OCI-LY1 (cell line): Measurements from ENCODE around the gene POLR2E.

Experiments
- H2AFZ ChIP-seq: fragments of 200-600 bp; sonication (generic), shearing (Covaris generic); 2 replicates; pipeline ENCODE4 v1.6.0; 2014; ENCODE audit warnings: antibody characterized with exemption, mild to moderate bottlenecking, low read length
- H3F3A ChIP-seq: fragments of 200-600 bp; sonication (generic), shearing (Covaris generic); 2 replicates; pipeline ENCODE4 v1.6.0; 2014; ENCODE audit warnings: mild to moderate bottlenecking, antibody characterized with exemption, low read length, moderate library complexity; ENCODE audit not compliant: insufficient read depth
- H3K27ac ChIP-seq: fragments of 200-600 bp; sonication (generic); 2 replicates; pipeline ENCODE4 v1.5.1; 2014; ENCODE audit warnings: low read length, mixed run types, mild to moderate bottlenecking, low read depth; ENCODE audit not compliant: poor library complexity, severe bottlenecking
- H3K27me3 ChIP-seq: fragments of 200-600 bp; sonication (generic); 2 replicates; pipeline ENCODE4 v1.6.0; 2014; ENCODE audit warnings: antibody characterized with exemption, mild to moderate bottlenecking, low read length, moderate library complexity; ENCODE audit not compliant: insufficient read depth
- H3K36me3 ChIP-seq: fragments of 200-600 bp; sonication (generic); 2 replicates; pipeline ENCODE4 v1.6.1; 2014; ENCODE audit warnings: mild to moderate bottlenecking, antibody characterized with exemption, low read length, moderate library complexity, mixed read lengths; ENCODE audit not compliant: insufficient read depth
- H3K4me1 ChIP-seq: fragments of 200-600 bp; sonication (generic); 2 replicates; pipeline ENCODE4 v1.5.1; 2014; ENCODE audit warnings: mild to moderate bottlenecking, low read length, moderate library complexity; ENCODE audit not compliant: insufficient read depth, severe bottlenecking
- H3K4me2 ChIP-seq: fragments of 200-600 bp; sonication (generic), shearing (Covaris generic); 2 replicates; pipeline ENCODE4 v1.6.1; 2014; ENCODE audit warnings: low read length
- H3K4me3 ChIP-seq: fragments of 200-600 bp; sonication (generic); 2 replicates; pipeline ENCODE4 v1.5.1; 2014; ENCODE audit warnings: low read length, low read depth, mild to moderate bottlenecking, mixed read lengths; ENCODE audit not compliant: poor library complexity, severe bottlenecking
- H3K79me2 ChIP-seq: fragments of 200-600 bp; shearing (Covaris generic); 2 replicates; pipeline ENCODE4 v1.6.1; 2016; ENCODE audit warnings: mixed run types, low read length, mixed read lengths; ENCODE audit not compliant: insufficient read depth
- H3K9ac ChIP-seq: fragments of 200-600 bp; sonication (generic), shearing (Covaris generic); 2 replicates; pipeline ENCODE4 v1.6.1; 2014; ENCODE audit warnings: mild to moderate bottlenecking, low read length, mixed read lengths
- H3K9me2 ChIP-seq: fragments of 200-600 bp; sonication (generic), shearing (Covaris generic); 2 replicates; pipeline ENCODE4 v1.6.1; 2014; ENCODE audit warnings: low read depth, mild to moderate bottlenecking, low read length, mixed read lengths
- H3K9me3 ChIP-seq: fragments of 200-600 bp; shearing (Covaris generic); 2 replicates; pipeline ENCODE4 v1.6.1; 2014; ENCODE audit warnings: low read length, mixed read lengths
- H4K20me1 ChIP-seq: fragments of 200-600 bp; sonication (generic), shearing (Covaris generic); 2 replicates; pipeline ENCODE4 v1.6.0; 2016; ENCODE audit warnings: mild to moderate bottlenecking, low read length; ENCODE audit not compliant: insufficient read depth
- EZH2 ChIP-seq: fragments of 200-600 bp; sonication (generic), shearing (Covaris generic); IDR thresholded peaks from 2 replicates; pipeline ENCODE4 v1.8.0; 2017; ENCODE audit warnings: borderline replicate concordance, mixed run types, mild to moderate bottlenecking, antibody characterized with exemption, low read length, moderate library complexity, mixed read lengths
- TF ChIP-seq, protein P1 (sequence below): fragments of 200-600 bp; sonication (generic), shearing (Covaris generic); IDR thresholded peaks from 2 replicates; pipeline ENCODE4 v1.5.1; 2017; ENCODE audit warnings: mild to moderate bottlenecking, antibody characterized with exemption, low read length, moderate library complexity, mixed read lengths

The POLR2E gene

DNA sequence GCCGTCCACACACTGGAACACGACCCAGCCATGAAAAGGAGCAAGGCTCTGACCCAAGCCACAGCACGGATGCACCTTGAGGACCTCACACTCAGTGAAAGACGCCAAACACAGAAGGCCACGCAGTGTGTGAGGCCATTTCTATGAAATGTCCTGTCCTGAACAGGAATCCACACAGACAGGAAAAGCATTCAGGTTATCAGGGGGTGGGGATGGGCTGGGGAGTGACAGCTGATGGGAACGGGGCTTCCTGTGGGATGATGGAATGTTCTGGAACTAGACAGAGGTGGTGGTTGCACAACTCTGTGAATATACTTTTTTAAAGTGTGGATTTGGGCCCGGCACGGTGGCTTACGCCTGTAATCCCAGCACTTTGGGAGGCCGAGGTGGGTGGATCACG lies 39.3 kb upstream of the POLR2E start:
- H3K27ac ChIP-seq: no peak overlapping the region
- H3F3A ChIP-seq: no peaks in the 10 kb centered on the region
- no peaks in the 10 kb centered on the region for H3K9me2 ChIP-seq
- no peaks in the 10 kb centered on the region; the same call in 1 of the 2 replicates for H3K36me3 ChIP-seq
- H3K4me3 ChIP-seq: no peak overlapping the region
- no peaks in the 10 kb centered on the region for H4K20me1 ChIP-seq
- H3K9ac ChIP-seq: no peak overlapping the region
- H3K79me2 ChIP-seq: no peaks in the 10 kb centered on the region
- TF ChIP-seq, protein P1, sequence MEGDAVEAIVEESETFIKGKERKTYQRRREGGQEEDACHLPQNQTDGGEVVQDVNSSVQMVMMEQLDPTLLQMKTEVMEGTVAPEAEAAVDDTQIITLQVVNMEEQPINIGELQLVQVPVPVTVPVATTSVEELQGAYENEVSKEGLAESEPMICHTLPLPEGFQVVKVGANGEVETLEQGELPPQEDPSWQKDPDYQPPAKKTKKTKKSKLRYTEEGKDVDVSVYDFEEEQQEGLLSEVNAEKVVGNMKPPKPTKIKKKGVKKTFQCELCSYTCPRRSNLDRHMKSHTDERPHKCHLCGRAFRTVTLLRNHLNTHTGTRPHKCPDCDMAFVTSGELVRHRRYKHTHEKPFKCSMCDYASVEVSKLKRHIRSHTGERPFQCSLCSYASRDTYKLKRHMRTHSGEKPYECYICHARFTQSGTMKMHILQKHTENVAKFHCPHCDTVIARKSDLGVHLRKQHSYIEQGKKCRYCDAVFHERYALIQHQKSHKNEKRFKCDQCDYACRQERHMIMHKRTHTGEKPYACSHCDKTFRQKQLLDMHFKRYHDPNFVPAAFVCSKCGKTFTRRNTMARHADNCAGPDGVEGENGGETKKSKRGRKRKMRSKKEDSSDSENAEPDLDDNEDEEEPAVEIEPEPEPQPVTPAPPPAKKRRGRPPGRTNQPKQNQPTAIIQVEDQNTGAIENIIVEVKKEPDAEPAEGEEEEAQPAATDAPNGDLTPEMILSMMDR: no peak
- TF ChIP-seq EZH2: no peak
- H3K4me2 ChIP-seq: no peak overlapping the region; the same call in 1 of the 2 replicates
- no peaks in the 10 kb centered on the region for H3K27me3 ChIP-seq
- H2AFZ ChIP-seq: no peak overlapping the region
- H3K4me1 ChIP-seq: peaks cover 53% of the 10 kb centered on the region
- H3K9me3 ChIP-seq: no peaks in the 10 kb centered on the region

DNA sequence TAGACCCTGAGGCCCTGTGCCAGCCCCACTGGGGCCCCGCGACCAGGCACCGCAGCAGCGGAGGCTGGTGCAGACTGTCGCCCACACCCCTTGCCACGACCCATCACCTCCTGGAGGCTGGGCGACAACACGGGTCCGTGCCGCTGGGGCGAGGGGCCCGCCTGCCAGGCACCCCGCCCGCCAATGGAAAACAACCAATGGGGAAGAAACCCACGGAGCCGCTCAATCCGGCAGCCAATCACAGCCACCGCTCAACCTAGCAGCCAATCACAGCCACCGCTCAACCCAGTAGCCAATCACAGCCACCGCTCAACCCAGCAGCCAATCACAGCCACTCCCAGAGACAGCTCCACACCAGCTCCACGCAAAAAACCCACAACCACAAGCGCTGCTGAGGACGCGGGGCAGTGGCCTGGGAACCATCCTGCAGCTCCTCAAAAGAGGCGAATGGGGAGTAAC lies 38.3 kb upstream of the POLR2E start:
- Histone ChIP-seq H3K36me3 (no peaks in the 10 kb centered on the region; the same call in 1 of the 2 replicates), H3K79me2 (no peaks in the 10 kb centered on the region), H3F3A (no peaks in the 10 kb centered on the region), H3K9me2 (no peaks in the 10 kb centered on the region), H4K20me1 (no peaks in the 10 kb centered on the region), H3K4me2 (peak overlapping the region; percentile 80), H3K4me1 (peaks cover 53% of the 10 kb centered on the region), H3K9ac (peak overlapping the region; percentile 50; the same call in 1 of the 2 replicates), H3K4me3 (peak overlapping the region; percentile 55), H3K27me3 (no peaks in the 10 kb centered on the region), H3K27ac (peak overlapping the region; percentile 33), H3K9me3 (no peaks in the 10 kb centered on the region), H2AFZ (no peak overlapping the region)
- no peak for TF ChIP-seq EZH2
- TF ChIP-seq, protein P1: no peak

DNA sequence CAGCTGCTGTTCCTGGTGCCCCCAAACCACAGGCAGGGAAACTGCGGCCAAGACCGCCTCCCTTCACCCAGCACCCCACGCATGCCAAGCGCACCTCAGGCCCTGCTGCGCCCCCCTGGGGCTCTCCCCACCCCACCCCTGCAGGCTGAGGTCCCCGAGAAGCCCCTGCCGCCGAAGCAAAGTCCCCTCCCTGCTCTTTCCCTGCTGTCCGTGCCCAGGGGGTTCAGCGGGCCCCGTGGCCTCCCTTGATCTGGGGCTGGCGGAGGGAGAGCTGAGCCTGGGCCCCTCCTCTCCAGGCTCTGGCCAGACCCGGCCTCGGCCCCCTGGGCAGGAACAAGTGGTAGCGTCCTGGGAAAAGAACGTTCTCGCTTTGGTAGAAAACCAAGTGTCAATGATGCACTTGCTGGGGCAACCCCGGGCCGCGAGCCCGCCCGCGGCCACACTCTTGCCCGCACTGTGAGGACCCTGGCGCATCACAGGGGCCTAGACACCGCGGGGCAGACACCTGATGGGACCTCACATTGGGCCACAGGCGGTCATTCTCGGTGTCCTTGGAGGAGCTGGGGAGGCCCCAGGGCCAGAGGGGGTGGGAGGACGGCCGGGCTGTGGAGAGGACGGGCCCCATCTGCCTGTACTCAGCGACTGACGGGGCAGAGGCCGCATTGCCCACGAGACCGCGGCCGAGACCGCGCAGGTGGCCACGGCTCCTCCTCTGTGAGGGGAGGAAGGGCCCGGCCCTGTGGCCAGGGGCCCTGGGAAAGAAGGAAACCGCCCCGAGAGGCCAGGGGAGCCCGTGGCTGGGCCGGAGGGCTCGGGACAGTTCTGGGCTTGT lies 37.6 kb upstream of the POLR2E start:
- Histone ChIP-seq H3K9me3 (no peaks in the 10 kb centered on the region), H3K27ac (peak overlapping the region; percentile 33), H3K79me2 (no peaks in the 10 kb centered on the region), H3K9ac (peak overlapping the region; percentile 50; the same call in 1 of the 2 replicates), H2AFZ (no peak overlapping the region), H4K20me1 (no peaks in the 10 kb centered on the region), H3K9me2 (no peaks in the 10 kb centered on the region), H3K4me2 (peak overlapping the region; percentile 80), H3K4me1 (peaks cover 53% of the 10 kb centered on the region), H3K4me3 (peak overlapping the region; percentile 55), H3K36me3 (no peaks in the 10 kb centered on the region; the same call in 1 of the 2 replicates), H3K27me3 (no peaks in the 10 kb centered on the region), H3F3A (no peaks in the 10 kb centered on the region)
- TF ChIP-seq, protein P1: no peak
- TF ChIP-seq EZH2: no peak
